ENCODE measurements around the gene DNAAF2.
"Not testable (repeated sequence)": the region's sequence is repeated elsewhere in the genome, so short reads cannot be mapped to it uniquely, and the experiment has no call there.

DNAAF2 gene

GRCh38 chr14:49619273-49619672 lies 15.8 kb downstream of the DNAAF2 start:
- peaks cover 60% of the 10 kb centered on the region for H3K36me3 Mint-ChIP-seq (ENCODE audit: insufficient read depth)
- H3K27me3 Mint-ChIP-seq; ATAC-seq (replicated peaks); DNase-seq; H3K9me3 Mint-ChIP-seq: not testable (repeated sequence)
- peak overlapping the region; percentile 98 for H3K4me3 Mint-ChIP-seq
- peak overlapping the region; percentile 99 to 100 for H3K27ac Mint-ChIP-seq
- peaks cover 21 to 38% of the 10 kb centered on the region in 2 donors for H3K4me1 Mint-ChIP-seq (ENCODE audit: low read depth in 2 of 2)

DNA sequence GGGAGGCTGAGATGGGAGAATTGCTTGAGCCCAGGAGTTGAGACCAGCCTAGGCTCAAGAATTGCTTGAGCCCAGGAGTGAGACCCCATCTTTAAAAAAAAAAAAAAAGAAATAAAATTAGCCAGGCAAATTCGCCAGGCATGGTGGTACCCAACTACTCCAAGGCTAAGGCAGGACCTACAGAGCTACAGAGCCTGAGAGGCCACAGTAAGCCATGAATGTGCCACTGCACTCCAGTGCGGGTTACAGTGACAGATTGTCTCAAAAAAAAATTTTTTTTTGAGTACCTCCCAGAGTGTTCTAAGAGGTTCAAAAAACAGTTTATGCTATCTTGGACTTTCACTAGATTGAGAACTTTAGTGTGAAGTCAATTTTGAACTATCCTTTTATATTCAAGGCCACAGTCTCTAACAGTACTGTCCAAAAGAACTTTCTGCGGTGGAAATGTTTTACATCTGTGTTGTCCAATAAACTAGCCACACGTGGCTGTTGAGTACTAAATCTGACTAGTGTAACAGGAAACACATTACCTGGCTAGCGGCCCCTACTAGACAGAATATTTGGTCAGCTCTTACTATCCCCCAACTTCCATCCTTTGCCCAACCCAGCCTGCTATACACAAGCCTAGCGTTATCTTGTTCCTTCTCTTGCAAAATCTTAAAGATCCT lies 17.1 kb downstream of the DNAAF2 start:
- Mint-ChIP-seq H3K4me1 (ENCODE audit: low read depth in 2 of 2) (peaks cover 21 to 31% of the 10 kb centered on the region in 2 donors), H3K36me3 (ENCODE audit: insufficient read depth) (peaks cover 58% of the 10 kb centered on the region), H3K9me3 (no peaks in the 10 kb centered on the region), H3K27ac (peak overlapping the region; percentile 99 to 100), H3K4me3 (peak overlapping the region in 1 of 2 donors; percentile 98), H3K27me3 (no peaks in the 10 kb centered on the region)
- no peak for ATAC-seq (replicated peaks)
- DNase-seq, result no peak

DNA sequence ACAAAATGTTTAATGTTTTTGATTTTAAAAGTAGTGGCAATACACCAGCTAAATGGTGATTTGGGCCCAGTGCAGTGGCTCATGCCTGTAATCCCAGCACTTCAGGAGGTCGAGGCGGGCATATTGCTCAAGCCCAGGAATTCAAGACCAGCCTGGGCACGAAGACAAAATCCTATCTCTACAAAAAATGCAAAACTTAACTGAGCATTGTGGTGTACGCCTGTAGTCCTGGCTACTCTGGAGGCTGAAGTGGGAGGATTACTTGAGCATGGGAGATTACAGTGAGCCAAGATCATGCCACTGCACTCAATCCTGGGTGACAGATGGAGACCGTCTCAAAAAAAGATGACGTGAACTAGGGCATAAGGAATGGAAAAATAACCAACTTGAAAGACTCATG lies 19.3 kb downstream of the DNAAF2 start:
- H3K27ac Mint-ChIP-seq, result no peak overlapping the region
- no peak for ATAC-seq (replicated peaks)
- no peak overlapping the region for H3K4me3 Mint-ChIP-seq
- no peaks in the 10 kb centered on the region for H3K9me3 Mint-ChIP-seq
- peaks cover 42% of the 10 kb centered on the region for H3K36me3 Mint-ChIP-seq (ENCODE audit: insufficient read depth)
- H3K4me1 Mint-ChIP-seq (ENCODE audit: low read depth in 2 of 2), result peaks cover 14 to 18% of the 10 kb centered on the region in 2 donors
- DNase-seq, result no peak
- H3K27me3 Mint-ChIP-seq, result no peaks in the 10 kb centered on the region

GRCh38 chr14:49614196-49614595 lies 20.8 kb downstream of the DNAAF2 start:
- Mint-ChIP-seq H3K4me3 (no peak overlapping the region), H3K27me3 (no peaks in the 10 kb centered on the region), H3K27ac (peak overlapping the region; percentile 17 to 73), H3K9me3 (no peaks in the 10 kb centered on the region), H3K36me3 (ENCODE audit: insufficient read depth) (peaks cover 28% of the 10 kb centered on the region), H3K4me1 (ENCODE audit: low read depth in 2 of 2) (peaks cover 11 to 18% of the 10 kb centered on the region in 2 donors)
- no peak for DNase-seq
- ATAC-seq (replicated peaks), result no peak

- Mint-ChIP-seq H3K27me3 (no peaks in the 10 kb centered on the region), H3K9me3 (no peaks in the 10 kb centered on the region), H3K36me3 (ENCODE audit: insufficient read depth) (peaks cover 18% of the 10 kb centered on the region), H3K4me1 (ENCODE audit: low read depth in 2 of 2) (peaks cover 3 to 9% of the 10 kb centered on the region in 2 donors), H3K27ac (no peak overlapping the region), H3K4me3 (no peak overlapping the region)
- DNase-seq, result no peak
- no peak for ATAC-seq (replicated peaks)
Observed at GRCh38 chr14:49612671-49613070, 22.4 kb downstream of the DNAAF2 start.

DNA sequence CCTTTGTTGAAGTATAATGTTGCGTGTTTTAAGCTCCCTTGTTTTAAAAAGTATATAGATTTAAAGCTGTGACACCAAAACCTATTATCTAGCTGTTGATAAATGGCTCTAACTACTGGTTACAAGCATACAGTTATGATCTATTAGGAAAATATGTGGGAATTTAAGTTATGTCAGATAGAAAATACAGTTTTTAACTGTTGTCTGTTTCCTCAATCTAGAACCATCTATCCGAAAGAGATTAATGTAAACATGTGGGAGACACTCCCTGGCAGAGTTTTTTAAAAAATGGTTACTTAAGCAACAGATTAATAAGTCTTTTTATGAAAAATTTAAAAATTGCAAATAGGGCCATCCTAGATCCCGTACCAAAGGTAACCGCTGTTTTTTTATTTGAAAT lies 22.8 kb downstream of the DNAAF2 start:
- no peak overlapping the region for H3K4me3 Mint-ChIP-seq
- no peak overlapping the region for H3K27ac Mint-ChIP-seq
- H3K9me3 Mint-ChIP-seq, result no peaks in the 10 kb centered on the region
- no peaks in the 10 kb centered on the region for H3K27me3 Mint-ChIP-seq
- peaks cover 0 to 5% of the 10 kb centered on the region in 2 donors for H3K4me1 Mint-ChIP-seq (ENCODE audit: low read depth in 2 of 2)
- DNase-seq (no peak), ATAC-seq (replicated peaks) (no peak)
- peaks cover 14% of the 10 kb centered on the region for H3K36me3 Mint-ChIP-seq (ENCODE audit: insufficient read depth)

DNA sequence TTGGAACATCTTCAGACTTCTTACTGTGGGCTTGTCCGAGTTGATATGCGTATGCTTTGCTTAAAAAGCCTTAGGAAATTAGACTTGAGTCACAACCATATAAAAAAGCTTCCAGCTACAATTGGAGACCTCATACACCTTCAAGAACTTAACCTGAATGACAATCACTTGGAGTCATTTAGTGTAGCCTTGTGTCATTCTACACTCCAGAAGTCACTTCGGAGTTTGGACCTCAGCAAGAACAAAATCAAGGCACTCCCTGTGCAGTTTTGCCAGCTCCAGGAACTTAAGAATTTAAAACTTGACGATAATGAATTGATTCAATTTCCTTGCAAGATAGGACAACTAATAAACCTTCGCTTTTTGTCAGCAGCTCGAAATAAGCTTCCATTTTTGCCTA lies 27.5 kb downstream of the DNAAF2 start:
- no peak overlapping the region for H3K27ac Mint-ChIP-seq
- DNase-seq (no peak), ATAC-seq (replicated peaks) (no peak)
- H3K36me3 Mint-ChIP-seq (ENCODE audit: insufficient read depth), result peaks cover 38% of the 10 kb centered on the region
- H3K4me3 Mint-ChIP-seq, result no peak overlapping the region
- H3K9me3 Mint-ChIP-seq, result no peaks in the 10 kb centered on the region
- peaks cover 3 to 4% of the 10 kb centered on the region in 2 donors for H3K4me1 Mint-ChIP-seq (ENCODE audit: low read depth in 2 of 2)
- H3K27me3 Mint-ChIP-seq, result no peaks in the 10 kb centered on the region

GRCh38 chr14:49598485-49599300 lies 36.4 kb downstream of the DNAAF2 start, which contains the start of gene LRR1:
TSS of gene LRR1 (plus strand) at chr14:49598940. CDS start at chr14:49599021, 81 bp downstream.
- H3K9me3 Mint-ChIP-seq, result no peaks in the 10 kb centered on the region
- H3K27ac Mint-ChIP-seq, result peak within 1 kb of the TSS; percentile 98 to 99
- no peaks in the 10 kb centered on the region for H3K27me3 Mint-ChIP-seq
- peak within 1 kb of the TSS; percentile 98 for H3K4me3 Mint-ChIP-seq
- H3K4me1 Mint-ChIP-seq (ENCODE audit: low read depth in 2 of 2), result peaks cover 13 to 22% of the 10 kb centered on the region in 2 donors
- ATAC-seq (replicated peaks), result peak; percentile 86
- DNase-seq, result peak; percentile 89 to 95 (median 91)
- H3K36me3 Mint-ChIP-seq (ENCODE audit: insufficient read depth), result peaks cover 32% of the 10 kb centered on the region

- H3K9me3 Mint-ChIP-seq, result no peaks in the 10 kb centered on the region
- peak overlapping the region; percentile 98 to 99 for H3K27ac Mint-ChIP-seq
- no peak for DNase-seq
- ATAC-seq (replicated peaks), result no peak
- H3K4me1 Mint-ChIP-seq (ENCODE audit: low read depth in 2 of 2), result peaks cover 13 to 22% of the 10 kb centered on the region in 2 donors
- no peaks in the 10 kb centered on the region for H3K27me3 Mint-ChIP-seq
- H3K4me3 Mint-ChIP-seq, result peak overlapping the region; percentile 98
- H3K36me3 Mint-ChIP-seq (ENCODE audit: insufficient read depth), result peaks cover 30% of the 10 kb centered on the region
Observed at GRCh38 chr14:49598189-49598484, 36.9 kb downstream of the DNAAF2 start.

GRCh38 chr14:49594347-49595091 lies 40.5 kb downstream of the DNAAF2 start:
- no peaks in the 10 kb centered on the region for H3K27me3 Mint-ChIP-seq
- H3K27ac Mint-ChIP-seq, result no peak overlapping the region
- DNase-seq (no peak), ATAC-seq (replicated peaks) (no peak)
- H3K36me3 Mint-ChIP-seq (ENCODE audit: insufficient read depth), result peaks cover 21% of the 10 kb centered on the region
- no peak overlapping the region for H3K4me3 Mint-ChIP-seq
- H3K4me1 Mint-ChIP-seq (ENCODE audit: low read depth in 2 of 2), result peaks cover 8 to 13% of the 10 kb centered on the region in 2 donors
- no peaks in the 10 kb centered on the region for H3K9me3 Mint-ChIP-seq

- Mint-ChIP-seq H3K27me3 (no peaks in the 10 kb centered on the region), H3K27ac (no peak overlapping the region), H3K36me3 (ENCODE audit: insufficient read depth) (peaks cover 12% of the 10 kb centered on the region), H3K4me3 (no peak overlapping the region), H3K9me3 (no peaks in the 10 kb centered on the region), H3K4me1 (ENCODE audit: low read depth in 2 of 2) (peaks cover 2 to 4% of the 10 kb centered on the region in 2 donors)
- ATAC-seq (replicated peaks) (no peak), DNase-seq (no peak)
Observed at GRCh38 chr14:49593016-49593415, 42.0 kb downstream of the DNAAF2 start.

DNA sequence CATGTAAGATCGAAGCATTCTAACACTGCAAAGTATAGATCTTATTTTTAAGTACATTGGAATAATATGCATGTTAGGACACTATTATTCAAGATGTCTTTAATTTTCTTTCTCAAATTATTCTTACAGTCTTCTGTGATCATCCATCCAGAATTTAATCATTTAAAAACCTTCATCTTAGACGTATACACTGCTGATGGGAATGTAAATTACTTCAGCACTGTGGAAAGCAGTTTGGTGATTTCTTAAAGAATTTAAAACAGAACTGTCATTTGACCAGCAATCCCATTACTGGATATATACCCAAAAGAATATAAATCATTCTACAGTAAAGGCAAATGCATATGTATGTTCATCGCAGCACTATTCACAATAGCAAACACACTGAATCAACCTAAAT lies 45.7 kb downstream of the DNAAF2 start:
- ATAC-seq (replicated peaks), result no peak
- H3K27me3 Mint-ChIP-seq, result no peaks in the 10 kb centered on the region
- no peak for DNase-seq
- H3K9me3 Mint-ChIP-seq, result no peaks in the 10 kb centered on the region
- peaks cover 36% of the 10 kb centered on the region for H3K36me3 Mint-ChIP-seq (ENCODE audit: insufficient read depth)
- no peak overlapping the region for H3K4me3 Mint-ChIP-seq
- H3K27ac Mint-ChIP-seq, result no peak overlapping the region
- peaks cover 12 to 19% of the 10 kb centered on the region in 2 donors for H3K4me1 Mint-ChIP-seq (ENCODE audit: low read depth in 2 of 2)

DNA sequence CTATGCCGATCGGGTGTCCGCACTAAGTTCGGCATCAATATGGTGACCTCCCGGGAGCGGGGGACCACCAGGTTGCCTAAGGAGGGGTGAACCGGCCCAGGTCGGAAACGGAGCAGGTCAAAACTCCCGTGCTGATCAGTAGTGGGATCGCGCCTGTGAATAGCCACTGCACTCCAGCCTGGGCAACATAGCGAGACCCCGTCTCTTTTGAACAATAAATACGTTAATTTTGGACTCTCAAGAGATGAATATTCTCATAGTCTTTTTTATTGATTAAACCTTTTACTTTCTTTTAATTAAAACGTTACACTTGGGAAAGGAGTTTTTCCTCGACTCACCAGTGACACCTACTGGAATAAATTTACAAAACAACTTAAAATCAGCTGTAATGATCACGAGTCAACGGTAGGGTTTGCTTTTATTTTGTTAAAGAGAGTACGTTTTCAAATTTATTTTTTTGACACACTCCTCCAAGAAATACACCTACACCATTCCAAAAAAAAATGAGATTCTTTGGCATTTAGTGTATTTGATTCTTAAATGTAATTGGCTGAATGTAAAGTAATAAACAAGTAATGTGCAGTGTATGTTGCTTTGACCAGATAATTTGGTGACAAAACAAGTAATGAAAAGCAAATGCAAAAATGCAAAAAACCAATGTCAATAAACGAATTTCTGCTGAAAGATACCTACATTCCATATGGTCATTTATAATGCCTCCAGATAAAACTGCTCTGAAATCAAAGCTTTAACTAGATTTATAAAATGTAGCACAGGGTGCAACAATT lies 48.2 kb downstream of the DNAAF2 start:
- Mint-ChIP-seq H3K9me3 (no peaks in the 10 kb centered on the region), H3K36me3 (ENCODE audit: insufficient read depth) (peaks cover 61% of the 10 kb centered on the region), H3K27ac (peak overlapping the region; percentile 99 to 100), H3K27me3 (no peaks in the 10 kb centered on the region), H3K4me1 (ENCODE audit: low read depth in 2 of 2) (peaks cover 29 to 42% of the 10 kb centered on the region in 2 donors), H3K4me3 (peak overlapping the region; percentile 91 to 99)
- ATAC-seq (replicated peaks), result peak; percentile 36
- peak; percentile 43 to 65 (median 52) for DNase-seq
